C4-2B (cell line): ENCODE data around the gene C19orf85.
"Not testable (repeated sequence)": the region's sequence is repeated elsewhere in the genome, so short reads cannot be mapped to it uniquely, and the experiment has no call there.

ENCODE experiments used
- H3K27ac ChIP-seq: fragments of 450-650 bp; 2 replicates; pipeline ENCODE4 v1.5.1; 2017
- CTCF ChIP-seq: fragments of 450-650 bp; conservative IDR thresholded peaks from 2 replicates; pipeline ENCODE4 v1.5.1; 2017; ENCODE audit warnings: mild to moderate bottlenecking
- ZFX ChIP-seq: fragments of 450-650 bp; IDR thresholded peaks from 2 replicates; pipeline ENCODE4 v1.6.1; 2017

Gene C19orf85

DNA sequence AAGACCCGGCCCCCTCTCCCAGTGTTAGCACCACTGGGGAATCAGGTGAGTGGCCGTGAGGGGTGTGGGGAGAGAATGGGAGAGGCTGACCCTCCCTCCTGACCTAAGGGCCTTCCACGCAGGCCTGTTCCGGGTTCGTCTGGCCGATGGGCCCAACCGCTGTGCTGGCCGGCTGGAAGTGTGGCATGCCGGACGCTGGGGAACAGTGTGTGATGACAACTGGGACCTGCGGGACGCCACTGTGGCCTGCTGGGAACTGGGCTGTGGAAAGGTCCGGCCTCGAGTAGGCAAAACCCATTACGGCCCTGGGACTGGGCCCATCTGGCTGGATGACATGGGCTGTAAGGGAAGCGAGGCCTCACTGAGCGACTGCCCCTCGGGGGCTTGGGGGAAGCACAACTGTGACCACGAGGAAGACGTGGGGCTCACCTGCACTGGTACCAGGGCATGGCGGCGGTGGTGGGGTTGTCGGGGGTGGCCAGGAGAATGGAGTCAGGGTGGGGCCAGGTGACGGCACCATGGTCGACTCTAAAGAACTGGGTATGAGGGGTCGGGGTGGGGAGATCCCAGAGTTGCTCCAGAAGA, 35.9 kb upstream of the C19orf85 start:
- H3K27ac ChIP-seq = no peak overlapping the region
- TF ChIP-seq CTCF = no peak
- TF ChIP-seq ZFX = no peak

- H3K27ac ChIP-seq = no peak overlapping the region
- TF ChIP-seq CTCF (no peak), ZFX (no peak)
These were observed 33.8 kb upstream of the C19orf85 start for GRCh38 chr19:55498246-55498840.

DNA sequence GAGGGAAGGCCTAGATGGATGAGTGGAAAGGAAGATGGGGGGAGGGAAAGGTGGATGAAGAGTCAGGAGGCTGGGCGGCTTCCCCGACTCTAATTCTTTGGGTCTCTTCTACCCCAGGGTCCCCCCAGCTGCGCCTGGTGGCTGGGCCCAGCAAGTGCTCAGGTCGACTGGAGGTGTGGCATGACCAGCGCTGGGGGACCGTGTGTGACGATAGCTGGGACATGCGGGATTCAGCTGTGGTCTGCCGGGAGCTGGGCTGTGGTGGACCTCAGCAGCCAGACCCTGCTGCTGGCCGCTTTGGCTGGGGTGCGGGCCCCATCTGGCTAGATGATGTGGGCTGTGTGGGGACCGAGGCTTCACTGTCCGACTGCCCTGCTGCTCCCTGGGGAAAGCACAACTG, 33.2 kb upstream of the C19orf85 start:
- no peak for TF ChIP-seq CTCF
- no peak for TF ChIP-seq ZFX
- no peak overlapping the region for H3K27ac ChIP-seq

DNA sequence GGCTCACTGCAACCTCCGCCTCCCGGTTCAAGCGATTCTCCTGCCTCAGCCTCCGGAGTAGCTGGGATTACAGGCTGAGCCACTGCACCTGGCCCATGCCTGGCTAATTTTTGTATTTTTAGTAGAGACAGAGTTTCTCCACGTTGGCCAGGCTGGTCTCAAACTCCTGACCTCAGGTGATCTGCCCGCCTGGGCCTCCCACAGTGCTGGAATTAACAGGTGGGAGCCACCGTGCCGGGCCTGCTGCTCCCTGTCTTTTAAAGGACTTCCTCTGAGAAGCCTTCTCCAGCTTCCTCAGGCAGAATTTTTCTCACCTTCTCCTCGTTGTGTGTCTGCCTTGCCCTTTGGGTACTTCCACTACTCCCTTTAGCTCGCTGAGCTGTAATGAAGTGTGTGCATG, 32.3 kb upstream of the C19orf85 start:
- H3K27ac ChIP-seq = not testable (repeated sequence)

DNA sequence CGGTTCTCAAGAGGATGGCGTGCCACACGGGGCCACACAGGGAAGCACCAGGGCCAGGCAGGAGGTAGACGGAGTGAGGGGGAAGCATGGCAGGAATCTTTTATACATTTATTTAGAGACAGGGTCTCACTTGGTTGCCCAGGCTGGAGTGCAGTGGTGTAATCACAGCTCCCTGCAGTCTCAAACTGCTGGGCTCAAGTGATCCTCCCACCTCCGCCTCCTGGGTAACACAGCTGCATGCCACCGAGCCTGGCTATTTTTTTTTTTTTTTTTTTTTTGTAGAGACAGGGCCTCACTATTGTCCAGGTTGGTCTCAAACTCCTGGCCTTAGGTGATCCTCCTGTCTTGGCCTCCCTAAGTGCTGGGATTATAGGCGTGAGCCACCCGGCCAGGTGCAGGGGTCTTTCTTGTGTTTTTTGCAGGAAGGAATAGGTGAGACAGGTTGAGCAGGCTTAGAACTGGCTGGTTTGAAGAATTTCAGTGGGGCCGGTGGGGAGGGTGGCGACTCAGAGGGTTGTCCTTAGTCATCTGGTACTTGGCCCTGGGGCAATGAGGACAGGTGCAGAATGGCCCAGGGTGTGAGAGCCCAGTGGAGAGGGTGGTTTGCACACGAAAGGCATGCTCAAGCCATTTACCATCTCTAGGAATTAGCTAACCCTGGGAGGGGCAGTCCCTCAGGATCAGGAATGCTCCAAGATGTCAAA, 31.2 kb upstream of the C19orf85 start:
- no peak overlapping the region for H3K27ac ChIP-seq
- TF ChIP-seq CTCF (no peak), ZFX (no peak)

DNA sequence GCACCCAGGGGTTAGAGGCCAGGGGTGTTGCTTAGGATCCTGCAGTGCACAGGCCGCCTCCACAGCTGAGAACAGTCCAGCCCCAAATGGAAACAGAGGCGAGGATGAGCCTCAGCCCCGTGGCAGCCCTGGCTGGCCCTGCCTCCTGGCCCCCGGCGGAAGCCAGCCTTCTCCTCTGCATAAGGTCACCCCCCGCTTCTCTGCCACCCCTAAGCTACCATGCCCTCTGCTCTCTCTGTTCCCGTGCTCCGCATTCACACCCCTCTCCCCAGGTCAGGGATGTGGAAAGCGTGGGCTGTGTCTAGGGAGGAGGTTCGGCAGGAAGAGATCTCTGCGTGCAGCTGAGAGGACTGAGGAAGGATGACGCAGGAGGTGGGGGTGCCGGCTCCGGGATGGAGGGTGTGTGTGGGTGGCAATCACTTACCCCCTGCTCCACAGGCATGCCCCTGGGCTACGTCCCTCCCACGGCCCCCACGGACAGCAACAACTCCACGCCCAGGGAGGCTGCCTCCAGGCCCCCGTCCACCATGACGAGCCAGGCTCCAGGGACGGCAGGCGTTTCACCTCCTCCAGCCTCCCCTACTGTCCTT, 29.7 kb upstream of the C19orf85 start:
- no peak overlapping the region for H3K27ac ChIP-seq
- TF ChIP-seq ZFX (no peak), CTCF (no peak)

GRCh38 chr19:55493645-55494171, 29.2 kb upstream of the C19orf85 start:
- TF ChIP-seq CTCF = no peak
- no peak for TF ChIP-seq ZFX
- no peak overlapping the region for H3K27ac ChIP-seq
